ENCODE results near the gene PICK1. TPM values are rescaled to one million over a fixed set of nuclear protein-coding genes. Genes with fewer than 3 reads are reported as not detected.

PICK1 gene
- total and polyA plus RNA-seq, 2 of the 13 experiments (the other 11 are each of a cell fraction or from before 2014, with no cell fraction given): 19.3 to 25.3 TPM

- BruUV-seq (replicated peaks): no TSS peak
- Histone ChIP-seq H3K4me1 (ENCODE audit: insufficient read depth, low read length) (peaks cover 83% of the 10 kb centered on the region), H2AFZ (ENCODE audit: low read length) (no peak overlapping the region), H3K27ac (ENCODE audit: extremely low read length, insufficient read depth, low read length) (no peak overlapping the region), H3K27me3 (ENCODE audit: control insufficient read depth in 1 of 2, insufficient read depth in 2 of 2, low read length in 2 of 2) (peaks cover 0 to 35% of the 10 kb centered on the region in 2 experiments; a peak in 3 of 5 replicates), H3K4me2 (ENCODE audit: low read depth, low read length) (peak overlapping the region; percentile 55), H3K9me3 (ENCODE audit: low read length) (no peaks in the 10 kb centered on the region), H3K4me3 (replicated peaks in 1 of 3; ENCODE audit: insufficient read depth in 1 of 3, low read depth in 2 of 3, low read length in 3 of 3) (peak overlapping the region in 1 of 3 experiments; percentile 19; a peak in 1 of 6 replicates), H4K20me1 (ENCODE audit: insufficient read depth, low read length) (no peaks in the 10 kb centered on the region), H3K79me2 (ENCODE audit: insufficient read depth, low read length) (no peaks in the 10 kb centered on the region), H3K9ac (ENCODE audit: insufficient read depth, low read depth, low read length) (no peak overlapping the region), H3K36me3 (replicated peaks in 1 of 2; ENCODE audit: control insufficient read depth in 1 of 2, insufficient read depth in 2 of 2, low read length in 2 of 2) (no peaks in the 10 kb centered on the region)
- FAIRE-seq: peak; percentile 34
- intact Hi-C loops (cut with micrococcal nuclease; ENCODE audit: unreplicated experiment) (no loop called here), in situ Hi-C loops (cut with HindIII; ENCODE audit: extremely low pct_ligation_motif_present, low pct_unique_long_range_greater_than_20kb) (no loop called here)
- DNase-seq (ENCODE audit: low spot score): peak; percentile 50
- ATAC-seq: peak; percentile 69
- WGBS (ENCODE audit: low lambda C conversion rate): 49% methylated on average over 11 of the region's 15 CpGs
- POLR2A ChIA-PET: interaction anchor here (0.8 kb wide), 1 partner anchor 22 kb away, joined by 4 read pairs; the partner anchor contains the start of gene PICK1
- CTCF ChIA-PET (ENCODE audit: low intra/inter-chr PET ratio, low total read pairs): no interaction called here
- TF ChIP-seq MLX (CRISPR knock-in tag; IDR thresholded peaks at IDR 0.05) (no peak), ZNF44 (CRISPR knock-in tag; IDR thresholded peaks at IDR 0.05) (no peak), ERF (CRISPR knock-in tag; IDR thresholded peaks at IDR 0.05) (no peak), ZFYVE20 (CRISPR knock-in tag; IDR thresholded peaks at IDR 0.05; ENCODE audit: borderline replicate concordance, low read depth) (no peak), MYC (CRISPR knock-in tag; IDR thresholded peaks at IDR 0.05; ENCODE audit: borderline replicate concordance) (peak; percentile 31; the same call in 1 of the 2 replicates), SALL1 (CRISPR knock-in tag; IDR thresholded peaks at IDR 0.05) (peak; percentile 39), ZNF510 (CRISPR knock-in tag; IDR thresholded peaks at IDR 0.05; ENCODE audit: low read depth) (no peak), KIAA2018 (CRISPR knock-in tag; IDR thresholded peaks at IDR 0.05; ENCODE audit: borderline replicate concordance) (no peak), HBP1 (CRISPR knock-in tag; IDR thresholded peaks at IDR 0.05; ENCODE audit: low read depth) (no peak), HCFC1 (IDR thresholded peaks at IDR 0.05; ENCODE audit: low read depth, low read length) (no peak), ZFP82 (CRISPR knock-in tag; IDR thresholded peaks at IDR 0.05; ENCODE audit: borderline replicate concordance) (no peak), ZNF703 (CRISPR knock-in tag; IDR thresholded peaks at IDR 0.05; ENCODE audit: borderline replicate concordance) (no peak), SP2 (CRISPR knock-in tag; IDR thresholded peaks at IDR 0.05) (no peak), KAT8 (CRISPR knock-in tag; IDR thresholded peaks at IDR 0.05) (no peak), FOSL2 (CRISPR knock-in tag; IDR thresholded peaks at IDR 0.05) (peak; percentile 87)
These were observed 22.8 kb upstream of the PICK1 start for GRCh38 chr22:38034278-38034882.

Measured in HepG2 (cell line).